Endodermal cell (in vitro differentiated cells): ENCODE measurements around the gene POLR3GL. TPM values are rescaled to one million over a fixed set of nuclear protein-coding genes. Genes with fewer than 3 reads are reported as not detected.
A peak's percentile ranks its signal among the peaks of the same experiment; 100 is the strongest.

Source experiments
- DNase-seq: peaks from one replicate; pipeline ENCODE4 v3.0.0-alpha.2; 2017
- H3K27ac ChIP-seq: 2 replicates; pipeline ENCODE4 v1.5.1; 2013; ENCODE audit warnings: mild to moderate bottlenecking, low read depth, low read length, moderate library complexity
- H3K27me3 ChIP-seq: 2 replicates; pipeline ENCODE4 v1.6.1; 2013; ENCODE audit warnings: mild to moderate bottlenecking, low read length, moderate library complexity; ENCODE audit not compliant: insufficient read depth, control insufficient read depth, poor library complexity, severe bottlenecking
- H3K36me3 ChIP-seq: 2 replicates; pipeline ENCODE4 v1.7.0; 2013; ENCODE audit warnings: mild to moderate bottlenecking, low read length, moderate library complexity; ENCODE audit not compliant: control insufficient read depth, insufficient read depth
- H3K4me1 ChIP-seq: one replicate; pipeline ENCODE4 v1.7.0; 2013; ENCODE audit warnings: low read length; ENCODE audit not compliant: control insufficient read depth, insufficient read depth
- H3K4me3 ChIP-seq: 2 replicates; pipeline ENCODE4 v1.5.1; 2013; ENCODE audit warnings: mild to moderate bottlenecking, low read length, moderate library complexity
- H3K9ac ChIP-seq: 2 replicates; pipeline ENCODE4 v1.6.1; 2013; ENCODE audit warnings: mild to moderate bottlenecking, low read length, moderate library complexity; ENCODE audit not compliant: poor library complexity, severe bottlenecking; ENCODE audit errors: extremely low read depth
- H3K9me3 ChIP-seq: 2 replicates; pipeline ENCODE4 v1.6.1; 2013; ENCODE audit warnings: mild to moderate bottlenecking, low read length, moderate library complexity; ENCODE audit not compliant: control insufficient read depth
- H3K27ac Mint-ChIP-seq: 2 replicates; pipeline ENCODE4 v1.8.0; 2020; ENCODE audit warnings: mixed read lengths
- H3K27me3 Mint-ChIP-seq: 2 replicates; pipeline ENCODE4 v1.8.0; 2021; ENCODE audit warnings: mild to moderate bottlenecking, mixed read lengths; ENCODE audit not compliant: insufficient read depth
- H3K36me3 Mint-ChIP-seq: 2 replicates; pipeline ENCODE4 v1.8.0; 2020; ENCODE audit warnings: low read depth, mixed read lengths
- H3K4me1 Mint-ChIP-seq: 2 replicates; pipeline ENCODE4 v1.8.0; 2020; ENCODE audit warnings: mixed read lengths
- H3K4me3 Mint-ChIP-seq: 2 replicates; pipeline ENCODE4 v1.8.0; 2020; ENCODE audit warnings: mild to moderate bottlenecking, moderate library complexity, mixed read lengths
- H3K9me3 Mint-ChIP-seq: 2 replicates; pipeline ENCODE4 v1.8.0; 2020; ENCODE audit warnings: mild to moderate bottlenecking, mixed read lengths
- CTCF ChIP-seq: fragments of 200-600 bp; sonication (generic); conservative IDR thresholded peaks from 2 replicates; pipeline ENCODE4 v1.5.0; 2021; ENCODE audit warnings: antibody characterized with exemption, mild to moderate bottlenecking
- whole genome bisulfite sequencing, 2 experiments: methylation state at CpG; one replicate each; pipeline versions ENCODE4 v1.1.5 to v1.1.7; 2013; ENCODE audit warnings: missing lambda C conversion rate in 2 of 2, mixed read lengths in 1 of 2; ENCODE audit not compliant: insufficient coverage in 1 of 2, insufficient read length in 1 of 2; 5-methylcytosine and 5-hydroxymethylcytosine counted together
- total RNA-seq, 2 donors: library from RNA; stranded (reverse); fragmentation: NEBNext Ultra II Directional in 1 of 2; extraction: Animal tissue kit (Norgen Biotek cat#: 25700) in 1 of 2; gene quantifications; 2 replicates in 1 of 2; 3 replicates in 1 of 2; pipeline ENCODE4 v1.2.1, GENCODE V29; 2021

POLR3GL gene
- total RNA-seq, 2 donors from 2014 or later = 10.2 to 13.8 TPM

- no peak overlapping the region for H3K27ac ChIP-seq
- Mint-ChIP-seq H3K4me3 (peak overlapping the region; percentile 87), H3K36me3 (peaks cover 28% of the 10 kb centered on the region), H3K9me3 (no peaks in the 10 kb centered on the region), H3K27me3 (no peaks in the 10 kb centered on the region), H3K27ac (no peak overlapping the region), H3K4me1 (peaks cover 47% of the 10 kb centered on the region)
- peak; percentile 30 for DNase-seq
- H3K9ac ChIP-seq = peak overlapping the region; percentile 42
- 64 to 65% methylated on average over 4 to 8 of the region's 8 CpGs for WGBS, 2 experiments
- H3K27me3 ChIP-seq = no peaks in the 10 kb centered on the region
- no peaks in the 10 kb centered on the region for H3K9me3 ChIP-seq
- TF ChIP-seq CTCF = no peak
- no peaks in the 10 kb centered on the region for H3K4me1 ChIP-seq
- peak overlapping the region; percentile 83 for H3K4me3 ChIP-seq
- peaks cover 6% of the 10 kb centered on the region for H3K36me3 ChIP-seq
These were observed 30.8 kb downstream of the POLR3GL start for GRCh38 chr1:145995148-145995881.

- TF ChIP-seq CTCF = no peak
- DNase-seq = peak; percentile 55
- H3K4me1 Mint-ChIP-seq = peaks cover 41% of the 10 kb centered on the region
- Histone ChIP-seq H3K27ac (no peak overlapping the region), H3K36me3 (peaks cover 6% of the 10 kb centered on the region), H3K27me3 (no peaks in the 10 kb centered on the region), H3K9ac (peak overlapping the region; percentile 42), H3K9me3 (no peaks in the 10 kb centered on the region), H3K4me1 (no peaks in the 10 kb centered on the region), H3K4me3 (peak overlapping the region; percentile 83)
- H3K27me3 Mint-ChIP-seq = no peaks in the 10 kb centered on the region
- 10 to 19% methylated on average over 4 to 13 of the region's 13 CpGs for WGBS, 2 experiments
- peaks cover 28% of the 10 kb centered on the region for H3K36me3 Mint-ChIP-seq
- H3K9me3 Mint-ChIP-seq = no peaks in the 10 kb centered on the region
- peak overlapping the region; percentile 85 for H3K27ac Mint-ChIP-seq
- peak overlapping the region; percentile 87 for H3K4me3 Mint-ChIP-seq
These were observed 31.5 kb downstream of the POLR3GL start for GRCh38 chr1:145995964-145996432.

DNA sequence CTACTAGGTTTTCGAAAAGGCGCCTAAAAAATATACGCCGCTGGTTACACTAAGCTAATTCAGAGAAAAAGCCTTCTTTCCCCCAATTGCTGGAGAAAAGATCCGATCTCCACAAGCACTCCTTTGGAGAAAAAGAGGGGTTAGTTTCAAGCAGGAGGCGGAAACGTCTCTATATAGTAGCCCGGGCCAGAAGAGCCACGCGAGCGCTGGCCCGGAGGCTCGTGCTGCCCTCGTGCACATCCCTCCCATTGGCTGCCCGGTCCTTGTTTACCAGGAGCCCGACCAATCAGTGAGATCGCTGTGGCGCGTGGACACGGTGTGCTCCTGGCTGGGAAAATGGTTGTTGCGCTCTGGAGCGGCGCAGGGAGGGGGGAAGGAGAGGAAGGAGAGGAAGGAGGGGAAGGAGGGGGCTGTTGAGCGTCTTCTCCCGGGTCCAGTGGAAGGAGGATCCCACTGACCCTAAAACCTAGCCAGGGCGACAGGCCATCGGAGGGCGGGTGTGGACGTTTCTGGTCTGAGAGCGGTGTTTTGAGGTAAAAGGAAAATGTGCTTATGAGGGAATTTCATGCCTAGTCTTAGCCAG is 32.0 kb downstream of the POLR3GL start, which contains the start of gene TXNIP:
TXNIP (minus strand) TSS at position 147 of the 583 bp plus-strand sequence. CDS start 313 bp downstream, outside the sequence.
- H3K36me3 Mint-ChIP-seq = peaks cover 28% of the 10 kb centered on the region
- H3K27me3 Mint-ChIP-seq = no peaks in the 10 kb centered on the region
- Histone ChIP-seq H3K9ac (peak within 1 kb of the TSS; percentile 42), H3K4me3 (peak within 1 kb of the TSS; percentile 83), H3K9me3 (no peaks in the 10 kb centered on the region), H3K27me3 (no peaks in the 10 kb centered on the region), H3K36me3 (peaks cover 6% of the 10 kb centered on the region), H3K27ac (no peak within 1 kb of the TSS), H3K4me1 (no peaks in the 10 kb centered on the region)
- H3K4me1 Mint-ChIP-seq = peaks cover 41% of the 10 kb centered on the region
- peak; percentile 98 for DNase-seq
- no peaks in the 10 kb centered on the region for H3K9me3 Mint-ChIP-seq
- H3K27ac Mint-ChIP-seq = peak within 1 kb of the TSS; percentile 85
- H3K4me3 Mint-ChIP-seq = peak within 1 kb of the TSS; percentile 87
- WGBS, 2 experiments = 6 to 14% methylated on average over 7 to 30 of the region's 30 CpGs
- TF ChIP-seq CTCF = no peak
